ENCODE data around the gene PRAC1. TPM values are rescaled to one million over a fixed set of nuclear protein-coding genes. Genes with fewer than 3 reads are reported as not detected.

The PRAC1 gene
- total RNA-seq, 3 donors from 2014 or later, result not detected

DNA sequence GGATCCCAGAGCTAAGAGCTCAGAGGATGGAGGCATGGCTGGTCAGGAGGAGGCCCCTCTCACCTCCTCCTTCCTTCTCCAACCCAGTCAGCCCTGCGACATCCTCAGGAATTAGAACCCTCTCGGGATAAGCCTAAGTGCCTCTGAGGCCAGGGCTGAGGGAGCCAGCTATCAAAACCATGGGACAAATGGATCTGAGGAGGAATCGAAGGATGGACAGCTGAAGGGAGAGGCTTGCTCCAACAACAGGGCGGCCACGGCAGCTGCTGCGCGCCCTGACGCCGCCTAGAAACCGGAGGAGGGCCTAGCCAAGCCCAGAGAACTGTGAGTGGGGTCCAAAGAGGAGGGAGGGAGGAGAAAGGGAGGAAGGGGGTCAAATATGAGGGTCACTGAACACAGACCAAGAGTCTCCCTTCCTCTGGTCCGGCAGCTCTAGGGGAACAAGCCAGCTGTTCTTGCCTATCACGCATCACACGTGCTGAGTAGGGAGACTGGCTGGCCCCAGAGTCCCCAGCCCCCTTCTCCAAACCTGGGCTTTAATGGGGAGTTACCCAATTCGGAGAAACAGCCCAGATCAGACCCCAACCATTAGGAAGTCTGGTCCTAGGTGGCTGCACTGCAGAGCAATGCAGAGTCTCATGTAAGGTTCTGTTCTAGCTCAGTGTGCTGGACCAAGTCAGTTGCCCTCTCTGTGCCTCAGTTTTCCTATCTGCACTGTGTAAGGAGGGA, 12.2 kb upstream of the PRAC1 start:
- H3K36me3 Mint-ChIP-seq (ENCODE audit: insufficient read depth), result no peaks in the 10 kb centered on the region
- ATAC-seq (no peak), DNase-seq (no peak)
- no peak overlapping the region for H3K4me3 Mint-ChIP-seq
- H3K27me3 Mint-ChIP-seq (ENCODE audit: low read depth), result peaks cover 89% of the 10 kb centered on the region
- H3K9me3 Mint-ChIP-seq, result no peaks in the 10 kb centered on the region
- H3K4me1 Mint-ChIP-seq (ENCODE audit: low read depth), result peaks cover 20% of the 10 kb centered on the region

DNA sequence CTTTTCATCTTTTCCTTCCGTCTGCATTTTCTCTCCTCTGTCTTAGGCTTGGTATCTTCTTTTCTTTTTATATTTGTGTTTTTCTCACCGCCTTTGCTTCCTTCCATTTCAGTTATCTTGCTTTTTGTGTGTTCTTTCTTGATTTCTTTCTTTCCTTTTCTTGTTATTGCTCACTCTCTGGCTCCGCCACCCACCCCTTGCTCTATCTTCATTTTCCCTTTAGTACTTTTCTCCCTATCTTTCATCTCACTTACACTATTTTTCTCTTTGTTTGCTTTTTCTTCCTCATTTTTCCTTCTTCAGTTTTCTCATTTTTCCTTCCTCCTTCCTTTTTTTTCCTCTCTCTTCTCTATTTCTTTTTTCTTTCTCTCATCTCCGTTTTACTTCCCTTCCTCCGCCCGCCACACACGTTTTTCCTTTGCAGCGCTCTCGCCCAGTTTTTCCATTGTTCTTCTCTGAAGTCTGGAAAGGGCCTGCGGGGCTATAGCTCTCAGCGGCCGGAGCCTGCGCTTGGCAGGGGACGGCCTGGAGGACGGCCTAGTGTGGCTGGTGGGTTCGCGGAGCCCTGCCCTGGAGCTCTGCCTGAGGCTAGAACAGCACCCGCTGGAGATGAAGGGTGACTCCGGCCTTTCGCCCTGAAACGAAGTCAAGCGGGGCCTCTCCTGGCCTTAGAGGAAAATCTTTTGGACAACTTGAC, 11.5 kb upstream of the PRAC1 start:
- ATAC-seq (no peak), DNase-seq (no peak)
- Mint-ChIP-seq H3K27me3 (ENCODE audit: low read depth) (peaks cover 89% of the 10 kb centered on the region), H3K9me3 (no peaks in the 10 kb centered on the region), H3K4me3 (no peak overlapping the region), H3K36me3 (ENCODE audit: insufficient read depth) (no peaks in the 10 kb centered on the region), H3K4me1 (ENCODE audit: low read depth) (peaks cover 22% of the 10 kb centered on the region)

DNA sequence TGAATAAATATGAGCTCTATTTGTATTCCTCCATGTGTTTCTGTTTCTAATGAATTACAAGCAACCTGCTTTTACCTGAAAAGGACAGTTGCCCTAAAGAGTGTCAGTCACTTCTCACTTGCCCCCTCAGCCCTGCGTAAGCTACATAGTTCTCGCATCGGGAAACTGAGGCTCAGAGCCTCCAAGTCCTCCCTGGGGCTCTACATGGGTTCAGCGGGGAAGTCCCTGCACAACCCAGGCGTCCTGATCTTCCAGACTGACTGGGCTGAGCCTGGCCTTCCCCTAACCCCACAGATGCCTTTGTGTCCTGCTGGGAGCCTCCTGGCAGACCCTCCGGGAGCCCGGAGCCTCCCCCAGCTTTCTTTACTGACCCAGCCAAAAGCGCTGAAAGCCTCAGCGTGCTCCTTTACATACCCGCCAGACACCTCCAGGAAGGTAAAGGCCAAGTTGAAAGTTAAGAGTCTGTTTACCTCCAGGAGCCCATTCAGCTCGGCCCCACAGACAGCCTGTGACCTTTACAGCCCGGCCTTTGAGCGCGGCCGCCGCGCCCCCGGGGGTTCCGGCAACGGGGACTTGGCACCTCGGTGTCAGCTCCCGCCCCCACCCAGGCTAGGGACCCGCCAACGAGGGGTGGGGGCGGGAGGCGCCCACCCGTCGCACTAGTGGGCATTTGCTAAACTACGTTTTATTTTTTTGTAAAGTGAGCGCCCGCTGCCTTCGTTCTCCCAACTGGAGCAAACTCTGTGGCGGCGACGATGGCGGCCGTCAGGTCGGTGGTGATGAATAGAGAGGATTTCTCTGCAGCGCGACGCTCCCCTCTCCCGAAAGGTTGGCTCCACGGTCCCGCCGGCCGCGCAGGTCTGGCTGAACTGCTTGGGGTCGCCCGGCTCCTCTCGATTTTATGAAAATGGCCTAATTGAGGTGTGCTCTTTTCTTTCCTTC, 10.6 kb upstream of the PRAC1 start:
- ATAC-seq (no peak), DNase-seq (no peak)
- Mint-ChIP-seq H3K9me3 (no peaks in the 10 kb centered on the region), H3K27me3 (ENCODE audit: low read depth) (peaks cover 91% of the 10 kb centered on the region), H3K4me1 (ENCODE audit: low read depth) (peaks cover 23% of the 10 kb centered on the region), H3K36me3 (ENCODE audit: insufficient read depth) (no peaks in the 10 kb centered on the region), H3K4me3 (no peak overlapping the region)

DNA sequence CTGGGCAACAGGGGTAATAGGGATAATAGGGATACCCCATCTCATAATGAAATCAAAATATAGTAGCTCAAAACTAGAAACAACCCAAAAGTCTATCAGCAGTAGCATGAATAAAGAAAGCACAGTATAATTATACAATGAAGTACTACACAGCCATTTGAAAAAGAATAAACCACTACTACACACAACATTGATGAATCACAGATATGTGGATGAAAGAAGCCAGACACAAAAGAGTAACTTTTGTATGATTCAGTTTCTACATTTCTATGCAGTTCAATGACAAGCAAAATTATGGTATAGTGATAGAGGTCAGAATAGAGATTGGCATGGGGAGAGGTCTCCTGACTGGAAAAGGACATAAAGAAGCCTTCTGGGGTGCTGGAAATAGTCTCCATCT, 9.0 kb upstream of the PRAC1 start:
- H3K4me3 Mint-ChIP-seq, result no peak overlapping the region

DNA sequence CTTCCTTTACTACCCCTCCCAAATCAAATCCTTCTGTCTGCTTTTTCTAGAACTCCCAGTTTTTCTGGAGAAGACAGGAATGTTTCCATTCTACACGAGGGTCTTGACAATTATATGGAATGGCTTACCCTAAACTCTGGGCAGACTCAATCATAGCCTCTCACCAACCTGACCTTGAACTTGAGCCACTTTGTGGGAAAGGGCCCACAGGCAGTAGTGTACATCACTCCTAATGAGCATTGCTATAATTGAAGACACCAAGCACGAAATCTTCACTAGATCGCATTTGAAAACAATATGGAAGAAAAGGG, 7.9 kb upstream of the PRAC1 start:
- H3K9me3 Mint-ChIP-seq, result no peaks in the 10 kb centered on the region
- no peak for DNase-seq
- H3K4me1 Mint-ChIP-seq (ENCODE audit: low read depth), result peaks cover 26% of the 10 kb centered on the region
- no peak overlapping the region for H3K4me3 Mint-ChIP-seq
- no peak for ATAC-seq
- no peaks in the 10 kb centered on the region for H3K36me3 Mint-ChIP-seq (ENCODE audit: insufficient read depth)
- H3K27me3 Mint-ChIP-seq (ENCODE audit: low read depth), result peaks cover 93% of the 10 kb centered on the region

More for the DNA sequence above, 9.0 kb upstream of the PRAC1 start:
- Mint-ChIP-seq H3K9me3 (no peaks in the 10 kb centered on the region), H3K27me3 (ENCODE audit: low read depth) (peaks cover 93% of the 10 kb centered on the region), H3K36me3 (ENCODE audit: insufficient read depth) (no peaks in the 10 kb centered on the region), H3K4me1 (ENCODE audit: low read depth) (peaks cover 26% of the 10 kb centered on the region)
- DNase-seq, result no peak
- ATAC-seq, result no peak

DNA sequence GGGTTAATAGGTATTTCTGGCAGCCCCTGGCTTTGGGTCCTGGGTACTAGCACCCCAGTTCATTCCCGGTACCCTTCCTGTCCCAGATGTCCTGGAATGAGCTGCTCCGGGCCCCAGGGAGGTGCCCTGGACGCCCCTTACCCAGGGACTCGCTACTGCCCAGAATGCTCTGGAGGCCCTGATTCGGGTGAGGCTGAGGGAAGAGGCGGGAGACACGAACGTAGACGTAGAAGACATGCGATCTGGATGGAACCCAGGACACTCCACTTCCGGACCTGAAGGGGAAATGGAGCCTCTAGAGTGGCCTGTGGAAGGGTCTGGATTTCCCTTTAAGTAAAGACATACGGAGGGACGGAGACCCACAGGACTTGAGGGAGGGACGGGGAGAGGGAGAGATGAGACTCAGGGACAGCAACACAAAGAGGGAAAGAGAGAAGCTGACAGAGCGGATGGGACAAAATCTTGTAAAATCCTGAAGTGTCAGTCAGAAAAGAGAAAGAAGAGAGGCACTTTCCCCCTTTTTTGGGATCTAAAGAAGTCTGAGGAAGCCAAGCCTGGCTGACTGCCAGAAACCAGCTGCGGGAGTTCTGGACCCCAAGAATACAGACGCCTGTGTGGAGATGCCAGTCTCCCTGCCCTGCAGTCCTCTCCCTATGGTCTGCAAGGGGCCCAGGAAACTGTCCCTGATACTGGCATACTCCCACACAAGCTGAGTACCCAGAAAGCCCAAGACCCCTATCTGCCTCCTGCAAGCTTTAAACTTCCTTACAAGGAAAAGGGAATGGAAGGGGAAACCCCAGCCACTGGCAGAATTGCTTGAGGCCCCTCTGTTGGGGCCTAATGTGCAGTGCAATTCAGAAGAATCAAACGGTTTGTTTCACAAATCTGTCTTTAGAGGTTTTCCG, 7.3 kb upstream of the PRAC1 start:
- no peaks in the 10 kb centered on the region for H3K9me3 Mint-ChIP-seq
- H3K4me3 Mint-ChIP-seq, result no peak overlapping the region
- DNase-seq (no peak), ATAC-seq (no peak)
- peaks cover 27% of the 10 kb centered on the region for H3K4me1 Mint-ChIP-seq (ENCODE audit: low read depth)
- peaks cover 93% of the 10 kb centered on the region for H3K27me3 Mint-ChIP-seq (ENCODE audit: low read depth)
- H3K36me3 Mint-ChIP-seq (ENCODE audit: insufficient read depth), result no peaks in the 10 kb centered on the region

DNA sequence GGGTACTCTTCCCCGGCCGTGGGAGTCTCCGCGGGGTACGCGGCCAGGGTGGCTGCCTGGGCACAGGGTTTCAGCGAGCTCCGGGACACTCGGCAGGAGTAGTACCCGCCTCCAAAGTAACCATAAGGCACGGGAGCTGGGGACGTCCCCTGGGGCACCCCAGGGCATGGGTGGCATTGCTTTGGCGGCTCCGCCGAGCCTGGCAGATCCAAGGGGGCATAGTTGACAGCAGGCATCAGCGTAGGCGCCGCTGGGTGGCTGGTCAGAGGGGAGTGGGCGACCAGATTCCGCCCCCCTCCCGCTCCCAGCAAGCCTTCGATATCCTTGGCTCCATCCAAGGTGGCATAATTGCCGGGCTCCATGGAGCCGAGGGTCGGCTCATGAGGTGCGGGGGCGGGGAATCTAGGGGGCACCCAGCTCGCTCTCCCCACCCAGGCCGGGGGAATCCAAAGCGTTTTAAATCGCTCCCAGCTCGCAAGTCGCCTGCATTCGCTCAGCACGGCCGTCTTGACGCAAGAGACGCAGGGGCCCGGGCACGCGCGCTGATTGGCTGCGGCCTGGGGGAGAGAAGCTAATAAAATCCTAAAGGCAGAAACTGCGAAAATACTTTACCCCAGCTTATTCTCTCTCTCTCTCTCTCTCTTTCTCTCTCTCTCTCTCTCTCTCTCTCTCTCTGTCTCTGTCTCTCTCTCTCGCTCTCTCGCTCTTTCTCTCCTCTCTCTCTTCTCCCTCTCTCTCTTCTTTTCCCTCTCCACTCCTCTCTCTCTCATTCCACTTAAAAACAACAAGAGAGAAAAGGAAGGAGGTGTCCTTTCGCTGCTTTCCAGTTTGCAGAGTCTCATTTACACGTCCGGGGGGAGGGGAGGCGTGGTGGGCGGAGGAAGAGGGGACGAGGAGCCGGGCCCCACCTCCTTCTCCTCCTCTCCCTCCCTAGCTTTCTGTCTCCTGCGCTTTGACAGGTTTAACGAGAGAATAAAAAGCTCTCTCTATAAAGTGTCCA, 6.2 kb upstream of the PRAC1 start, which contains the start of gene HOXB13:
HOXB13 (minus strand) TSS at position 519 of the 1,000 bp plus-strand sequence; CDS start at position 362, 157 bp downstream.
- H3K27me3 Mint-ChIP-seq (ENCODE audit: low read depth), result peaks cover 93% of the 10 kb centered on the region
- no peaks in the 10 kb centered on the region for H3K36me3 Mint-ChIP-seq (ENCODE audit: insufficient read depth)
- H3K4me1 Mint-ChIP-seq (ENCODE audit: low read depth), result peaks cover 32% of the 10 kb centered on the region
- peak within 1 kb of the TSS; percentile 26 for H3K4me3 Mint-ChIP-seq
- peak; percentile 41 to 49 for ATAC-seq
- no peaks in the 10 kb centered on the region for H3K9me3 Mint-ChIP-seq
- peak; percentile 36 for DNase-seq

DNA sequence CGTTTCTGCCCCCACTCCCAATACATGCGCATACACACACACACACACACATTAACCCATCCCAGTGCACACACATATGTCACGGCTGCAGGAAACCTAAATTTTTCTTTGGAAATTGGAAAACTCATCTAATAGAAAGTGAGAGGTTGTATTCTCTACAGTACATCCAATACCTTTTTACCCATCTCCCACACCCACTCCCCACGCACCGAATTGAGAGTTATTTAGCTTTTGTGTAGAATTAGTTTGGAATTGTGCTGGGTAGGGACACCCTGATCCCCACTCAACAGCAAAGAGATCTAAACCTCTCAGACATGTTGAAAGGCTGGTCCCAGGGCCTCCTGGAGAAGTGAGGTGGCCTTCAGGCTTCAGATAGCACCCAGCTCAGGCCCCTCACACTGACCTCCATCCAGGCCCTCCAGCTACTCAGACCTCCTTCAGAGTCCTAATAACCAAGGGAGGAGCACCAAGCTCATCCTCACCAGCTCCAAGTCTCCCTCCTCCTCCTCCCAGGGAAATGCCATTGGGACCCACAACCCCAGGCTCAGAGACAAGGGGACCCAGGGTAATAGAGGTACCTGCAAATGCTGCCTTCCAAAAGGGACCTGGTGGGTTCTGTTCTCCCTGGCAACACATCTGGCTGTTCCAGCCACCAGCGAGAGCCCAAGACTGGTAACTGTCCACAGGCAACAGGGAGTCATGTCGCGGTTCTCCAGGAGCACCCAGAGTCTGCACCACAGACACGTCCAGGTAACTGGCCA, 5.3 kb upstream of the PRAC1 start:
- Mint-ChIP-seq H3K27me3 (ENCODE audit: low read depth) (peaks cover 95% of the 10 kb centered on the region), H3K4me3 (no peak overlapping the region), H3K4me1 (ENCODE audit: low read depth) (peaks cover 29% of the 10 kb centered on the region), H3K9me3 (no peaks in the 10 kb centered on the region), H3K36me3 (ENCODE audit: insufficient read depth) (no peaks in the 10 kb centered on the region)
- DNase-seq (no peak), ATAC-seq (no peak)

DNA sequence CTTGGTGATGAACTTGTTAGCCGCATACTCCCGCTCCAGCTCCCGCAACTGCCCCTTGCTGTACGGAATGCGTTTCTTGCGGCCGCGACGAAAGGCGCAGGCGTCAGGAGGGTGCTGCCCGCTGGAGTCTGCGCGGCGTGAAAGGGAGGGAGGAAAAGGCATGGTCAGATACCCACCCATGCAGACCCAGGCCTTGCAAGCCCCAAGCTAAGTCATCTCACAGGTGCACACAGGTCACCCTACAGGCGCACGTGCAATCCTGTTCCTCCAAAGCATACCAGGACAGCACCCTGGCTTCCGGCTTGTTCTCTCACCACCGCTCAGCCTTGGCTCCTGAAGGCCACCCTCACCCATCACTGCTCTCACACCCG, 4.6 kb upstream of the PRAC1 start:
- H3K4me3 Mint-ChIP-seq, result no peak overlapping the region
- H3K27me3 Mint-ChIP-seq (ENCODE audit: low read depth), result peaks cover 95% of the 10 kb centered on the region
- no peaks in the 10 kb centered on the region for H3K36me3 Mint-ChIP-seq (ENCODE audit: insufficient read depth)
- DNase-seq (no peak), ATAC-seq (no peak)
- peaks cover 29% of the 10 kb centered on the region for H3K4me1 Mint-ChIP-seq (ENCODE audit: low read depth)
- H3K9me3 Mint-ChIP-seq, result no peaks in the 10 kb centered on the region

DNA sequence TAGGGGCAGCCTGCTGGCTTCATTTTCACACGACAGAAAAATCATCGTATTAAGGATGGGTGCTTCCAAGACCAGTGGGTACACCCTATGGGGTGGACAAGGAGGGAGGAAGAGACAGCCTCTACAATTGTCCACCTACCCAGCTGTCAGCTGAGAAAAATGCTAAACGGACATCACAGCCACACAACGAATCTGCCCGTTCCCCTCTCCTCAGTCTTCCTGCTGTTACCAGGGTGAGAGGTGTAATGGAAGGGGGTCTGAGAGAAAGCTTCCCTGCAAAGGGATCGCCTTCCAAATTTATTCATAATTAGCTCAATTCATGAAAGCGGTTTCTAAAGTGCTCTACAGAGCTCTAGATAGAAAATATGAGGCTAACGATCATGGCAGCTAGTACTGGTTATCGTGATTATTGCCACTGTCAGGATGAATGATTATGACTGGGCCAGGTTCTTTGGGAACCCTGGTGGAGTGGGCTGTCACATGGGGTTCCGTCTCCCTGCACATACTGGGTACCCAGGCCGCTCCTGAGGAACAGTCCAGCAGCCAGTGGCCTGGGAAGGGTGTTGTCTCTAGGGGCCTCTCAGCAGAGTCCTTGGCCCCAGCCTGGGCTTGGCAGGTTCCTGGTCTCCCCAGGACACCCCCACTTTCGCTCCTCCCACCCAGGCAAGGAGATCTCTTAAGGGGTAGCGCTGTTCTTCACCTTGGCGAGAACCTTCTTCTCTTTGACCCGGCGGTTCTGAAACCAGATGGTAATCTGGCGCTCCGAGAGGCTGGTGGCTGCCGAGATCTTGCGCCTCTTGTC, 4.0 kb upstream of the PRAC1 start:
- ATAC-seq (no peak), DNase-seq (no peak)
- H3K36me3 Mint-ChIP-seq (ENCODE audit: insufficient read depth), result no peaks in the 10 kb centered on the region
- H3K9me3 Mint-ChIP-seq, result no peaks in the 10 kb centered on the region
- no peak overlapping the region for H3K4me3 Mint-ChIP-seq
- peaks cover 93% of the 10 kb centered on the region for H3K27me3 Mint-ChIP-seq (ENCODE audit: low read depth)
- peaks cover 29% of the 10 kb centered on the region for H3K4me1 Mint-ChIP-seq (ENCODE audit: low read depth)

DNA sequence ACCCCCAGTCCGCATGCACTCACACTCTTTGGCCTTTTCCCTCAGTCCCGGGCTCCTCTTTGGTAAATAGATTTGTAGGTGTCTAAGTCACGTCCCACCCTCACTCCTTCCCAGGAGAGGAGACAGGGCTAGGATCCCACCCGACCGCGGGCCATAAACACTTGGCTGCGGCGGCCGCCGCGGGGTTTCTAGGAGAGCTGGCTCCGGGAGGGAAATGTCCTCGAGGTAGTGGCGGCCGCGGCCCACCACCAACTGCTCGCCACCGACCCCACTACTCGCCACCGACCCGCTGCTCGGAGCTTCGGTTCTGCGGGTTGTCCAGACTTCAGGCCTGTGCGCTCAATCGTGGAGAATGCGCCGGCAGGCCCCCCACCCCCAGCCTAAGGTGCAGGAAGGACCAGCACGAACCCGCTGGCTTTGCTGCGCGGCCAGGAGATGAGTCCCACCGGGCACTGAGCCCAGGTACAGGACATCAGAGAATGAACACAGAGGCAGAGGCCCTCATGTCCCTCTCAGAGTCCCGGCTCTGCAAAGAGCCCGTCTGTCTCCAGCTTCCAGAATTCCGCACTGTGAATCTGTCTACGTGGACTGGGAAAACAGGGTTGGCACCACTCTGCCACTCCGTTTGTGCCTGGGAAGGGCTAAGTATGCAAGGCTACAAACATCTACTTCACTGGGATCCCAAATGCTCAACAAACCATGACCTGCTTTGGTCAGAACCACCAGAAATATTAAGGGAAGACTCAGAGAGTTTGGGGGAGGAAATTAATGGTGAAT, 3.2 kb upstream of the PRAC1 start:
- H3K27me3 Mint-ChIP-seq (ENCODE audit: low read depth), result peaks cover 95% of the 10 kb centered on the region
- H3K36me3 Mint-ChIP-seq (ENCODE audit: insufficient read depth), result no peaks in the 10 kb centered on the region
- peaks cover 29% of the 10 kb centered on the region for H3K4me1 Mint-ChIP-seq (ENCODE audit: low read depth)
- no peak for DNase-seq
- no peaks in the 10 kb centered on the region for H3K9me3 Mint-ChIP-seq
- no peak for ATAC-seq
- H3K4me3 Mint-ChIP-seq, result no peak overlapping the region
